Measurements from ENCODE around the gene EXOC4.
"Not testable (repeated sequence)": the region's sequence is repeated elsewhere in the genome, so short reads cannot be mapped to it uniquely, and the experiment has no call there.

EXOC4 gene

DNA sequence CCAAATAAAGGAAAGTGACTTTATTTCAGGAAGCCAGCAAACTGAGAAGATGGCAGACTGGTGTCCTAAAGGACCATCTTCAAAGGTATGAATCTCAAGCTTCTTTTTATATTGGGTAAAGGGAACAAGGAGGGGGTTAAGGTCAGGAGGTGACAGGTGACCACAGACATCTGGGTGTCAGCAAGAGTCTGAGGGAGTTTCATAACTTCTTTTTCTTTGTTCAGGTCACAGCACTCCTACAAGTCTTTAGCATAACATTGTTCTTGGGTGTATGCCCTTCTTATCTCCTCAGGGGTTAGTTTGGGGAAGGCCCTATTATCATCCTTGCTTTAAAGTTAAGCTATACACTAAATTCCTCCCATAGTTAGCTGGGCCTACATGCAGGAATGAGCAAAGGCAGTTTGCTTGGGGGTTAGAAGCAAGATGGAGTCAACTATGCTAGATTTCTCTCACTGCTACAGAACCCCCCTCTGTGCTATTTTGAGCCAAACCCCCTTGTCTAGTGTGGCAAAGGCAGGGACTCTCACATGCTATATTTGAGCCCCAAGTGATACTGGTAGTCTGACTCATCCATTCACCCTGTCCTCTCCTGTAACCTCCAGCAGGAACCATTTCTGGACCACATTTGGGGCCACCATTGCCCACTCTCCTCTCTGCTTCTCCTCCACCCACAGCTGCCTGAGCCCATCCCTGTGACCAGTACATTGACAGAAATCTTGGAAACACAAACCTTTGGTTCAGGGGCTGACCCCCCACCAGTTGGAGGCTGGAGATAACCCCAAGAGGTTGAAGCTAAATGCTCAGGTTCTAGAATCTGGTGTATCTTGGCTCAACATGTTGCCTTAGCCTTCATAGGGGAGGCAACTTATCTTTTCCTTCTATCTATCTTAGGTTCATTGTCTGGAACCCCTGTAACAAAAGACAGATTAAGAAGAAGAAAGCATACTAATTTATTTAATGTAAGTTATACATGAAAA, 818.8 kb downstream of the EXOC4 start:
- H3K27me3 ChIP-seq (ENCODE audit: insufficient read depth, low read length) = no peaks in the 10 kb centered on the region
- H3K9me3 ChIP-seq (ENCODE audit: low read length) = peaks cover 10% of the 10 kb centered on the region
- H3K4me3 ChIP-seq (ENCODE audit: low read length) = no peak overlapping the region
- H3K4me1 ChIP-seq (ENCODE audit: insufficient read depth, low read length) = no peaks in the 10 kb centered on the region
- H3K36me3 ChIP-seq (ENCODE audit: insufficient read depth, low read length) = no peaks in the 10 kb centered on the region
- H2AFZ ChIP-seq (ENCODE audit: low read depth, low read length) = no peak overlapping the region

- Histone ChIP-seq H3K36me3 (ENCODE audit: insufficient read depth, low read length) (no peaks in the 10 kb centered on the region), H2AFZ (ENCODE audit: low read depth, low read length) (no peak overlapping the region)
Observed at GRCh38 chr7:134073276-134073675, 820.4 kb downstream of the EXOC4 start.

GRCh38 chr7:134075799-134076198, 822.9 kb downstream of the EXOC4 start:
- no peaks in the 10 kb centered on the region for H3K27me3 ChIP-seq (ENCODE audit: insufficient read depth, low read length)

More at GRCh38 chr7:134073276-134073675, 820.4 kb downstream of the EXOC4 start:
- peaks cover 12% of the 10 kb centered on the region for H3K9me3 ChIP-seq (ENCODE audit: low read length)
- no peaks in the 10 kb centered on the region for H3K4me1 ChIP-seq (ENCODE audit: insufficient read depth, low read length)
- H3K27me3 ChIP-seq (ENCODE audit: insufficient read depth, low read length) = no peaks in the 10 kb centered on the region
- no peak overlapping the region for H3K4me3 ChIP-seq (ENCODE audit: low read length)

DNA sequence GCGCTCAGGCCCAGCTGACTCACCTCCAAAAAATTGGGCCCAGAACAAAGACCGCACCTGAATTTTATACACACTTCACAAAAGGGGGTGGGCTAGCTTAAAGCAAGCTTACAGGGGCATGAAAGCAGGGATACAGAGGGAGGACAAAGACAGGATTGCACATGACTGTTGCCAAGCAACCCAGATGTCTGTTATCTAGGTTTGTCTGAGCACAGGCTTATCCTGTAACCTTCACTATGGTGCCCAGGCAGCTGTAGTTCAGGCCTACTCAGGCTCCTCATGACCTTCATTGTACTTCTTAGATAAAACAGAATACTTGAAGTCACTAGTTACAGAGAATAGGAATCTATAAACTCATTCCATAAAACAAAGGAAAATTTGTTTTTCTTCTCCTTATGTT, 824.7 kb downstream of the EXOC4 start:
- H3K9me3 ChIP-seq (ENCODE audit: low read length) = peaks cover 12% of the 10 kb centered on the region
- H3K36me3 ChIP-seq (ENCODE audit: insufficient read depth, low read length); H3K4me3 ChIP-seq (ENCODE audit: low read length); H3K27me3 ChIP-seq (ENCODE audit: insufficient read depth, low read length); H3K4me1 ChIP-seq (ENCODE audit: insufficient read depth, low read length); H2AFZ ChIP-seq (ENCODE audit: low read depth, low read length): not testable (repeated sequence)

More at GRCh38 chr7:134075799-134076198, 822.9 kb downstream of the EXOC4 start:
- Histone ChIP-seq H2AFZ (ENCODE audit: low read depth, low read length) (no peak overlapping the region), H3K4me3 (ENCODE audit: low read length) (no peak overlapping the region), H3K36me3 (ENCODE audit: insufficient read depth, low read length) (no peaks in the 10 kb centered on the region), H3K9me3 (ENCODE audit: low read length) (peaks cover 12% of the 10 kb centered on the region), H3K4me1 (ENCODE audit: insufficient read depth, low read length) (no peaks in the 10 kb centered on the region)

DNA sequence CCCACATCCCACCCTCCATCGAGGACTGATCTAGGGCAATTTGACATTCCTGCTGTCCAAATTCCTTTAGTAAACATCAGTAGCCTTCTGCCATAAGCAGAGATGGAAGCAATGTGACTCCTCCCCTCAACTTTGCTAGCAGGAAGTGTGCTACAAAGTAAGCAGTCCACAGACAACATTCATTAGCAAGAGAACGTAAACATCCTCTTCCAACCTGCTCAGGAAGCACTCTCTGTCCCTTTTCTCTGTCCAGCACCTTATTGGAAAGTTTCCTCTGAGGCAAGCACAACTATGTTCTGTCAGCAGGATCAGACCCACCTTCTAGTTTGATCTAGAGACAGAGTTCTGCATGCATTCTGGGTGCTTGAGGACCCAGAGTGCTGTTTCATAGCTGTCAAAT, 826.1 kb downstream of the EXOC4 start:
- no peaks in the 10 kb centered on the region for H3K27me3 ChIP-seq (ENCODE audit: insufficient read depth, low read length)
- H3K4me1 ChIP-seq (ENCODE audit: insufficient read depth, low read length) = no peaks in the 10 kb centered on the region
- H2AFZ ChIP-seq (ENCODE audit: low read depth, low read length) = no peak overlapping the region
- H3K36me3 ChIP-seq (ENCODE audit: insufficient read depth, low read length) = no peaks in the 10 kb centered on the region
- peaks cover 8% of the 10 kb centered on the region for H3K9me3 ChIP-seq (ENCODE audit: low read length)
- H3K4me3 ChIP-seq (ENCODE audit: low read length) = no peak overlapping the region

GRCh38 chr7:134081695-134082094, 828.8 kb downstream of the EXOC4 start:
- H3K9me3 ChIP-seq (ENCODE audit: low read length) = peaks cover 2% of the 10 kb centered on the region
- H3K4me3 ChIP-seq (ENCODE audit: low read length) = no peak overlapping the region
- no peaks in the 10 kb centered on the region for H3K36me3 ChIP-seq (ENCODE audit: insufficient read depth, low read length)
- H3K27me3 ChIP-seq (ENCODE audit: insufficient read depth, low read length) = no peaks in the 10 kb centered on the region
- no peaks in the 10 kb centered on the region for H3K4me1 ChIP-seq (ENCODE audit: insufficient read depth, low read length)
- no peak overlapping the region for H2AFZ ChIP-seq (ENCODE audit: low read depth, low read length)

DNA sequence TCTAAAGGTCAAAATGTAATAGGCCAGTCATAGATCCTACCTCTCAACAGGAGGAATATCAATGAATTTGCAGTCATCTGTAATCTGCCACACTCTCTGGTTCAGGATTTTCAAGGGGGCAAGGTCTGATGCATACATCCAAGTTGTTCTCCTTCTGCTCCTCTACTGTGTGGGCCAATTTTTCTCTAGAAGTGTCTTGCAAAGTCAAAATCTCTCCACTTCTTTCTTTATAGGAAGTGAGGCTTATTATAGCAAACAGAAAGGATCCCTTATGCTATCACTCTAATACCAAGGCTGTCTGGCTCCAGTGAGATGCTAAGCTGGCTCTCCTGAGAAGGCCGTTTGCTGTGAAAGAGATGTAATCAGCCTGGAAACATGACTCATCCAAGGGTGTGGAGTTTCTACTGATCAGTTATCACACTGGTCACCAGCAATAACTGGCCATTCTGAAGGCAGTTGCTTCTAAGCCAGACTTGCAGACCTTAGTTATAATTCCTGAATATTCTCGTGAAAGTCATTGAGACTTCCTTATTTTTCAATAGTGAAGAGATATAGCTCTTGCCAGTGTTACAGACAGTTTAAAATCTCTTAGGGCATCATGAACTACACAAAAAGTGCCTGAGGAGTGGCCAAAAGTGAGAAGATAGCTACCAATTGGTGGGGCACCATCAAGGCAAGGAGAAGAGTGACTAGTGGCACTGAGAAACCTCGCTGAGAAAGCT, 831.0 kb downstream of the EXOC4 start:
- H3K4me3 ChIP-seq (ENCODE audit: low read length) = no peak overlapping the region
- H3K27me3 ChIP-seq (ENCODE audit: insufficient read depth, low read length) = no peaks in the 10 kb centered on the region
- H3K36me3 ChIP-seq (ENCODE audit: insufficient read depth, low read length) = no peaks in the 10 kb centered on the region
- no peak overlapping the region for H2AFZ ChIP-seq (ENCODE audit: low read depth, low read length)
- peaks cover 3% of the 10 kb centered on the region for H3K9me3 ChIP-seq (ENCODE audit: low read length)
- H3K4me1 ChIP-seq (ENCODE audit: insufficient read depth, low read length) = no peaks in the 10 kb centered on the region

GRCh38 chr7:134084488-134085144, 831.7 kb downstream of the EXOC4 start:
- H3K4me1 ChIP-seq (ENCODE audit: insufficient read depth, low read length) = no peaks in the 10 kb centered on the region

GRCh38 chr7:134085311-134085710, 832.4 kb downstream of the EXOC4 start:
- Histone ChIP-seq H3K4me1 (ENCODE audit: insufficient read depth, low read length) (no peaks in the 10 kb centered on the region), H3K36me3 (ENCODE audit: insufficient read depth, low read length) (no peaks in the 10 kb centered on the region), H2AFZ (ENCODE audit: low read depth, low read length) (no peak overlapping the region), H3K27me3 (ENCODE audit: insufficient read depth, low read length) (no peaks in the 10 kb centered on the region), H3K9me3 (ENCODE audit: low read length) (peaks cover 6% of the 10 kb centered on the region), H3K4me3 (ENCODE audit: low read length) (no peak overlapping the region)

More at GRCh38 chr7:134084488-134085144, 831.7 kb downstream of the EXOC4 start:
- no peaks in the 10 kb centered on the region for H3K27me3 ChIP-seq (ENCODE audit: insufficient read depth, low read length)
- H3K36me3 ChIP-seq (ENCODE audit: insufficient read depth, low read length) = no peaks in the 10 kb centered on the region
- H3K9me3 ChIP-seq (ENCODE audit: low read length) = peaks cover 6% of the 10 kb centered on the region
- no peak overlapping the region for H2AFZ ChIP-seq (ENCODE audit: low read depth, low read length)
- H3K4me3 ChIP-seq (ENCODE audit: low read length) = no peak overlapping the region

GRCh38 chr7:134086998-134087735, 834.3 kb downstream of the EXOC4 start:
- no peaks in the 10 kb centered on the region for H3K4me1 ChIP-seq (ENCODE audit: insufficient read depth, low read length)
- no peak overlapping the region for H2AFZ ChIP-seq (ENCODE audit: low read depth, low read length)
- peaks cover 9% of the 10 kb centered on the region for H3K9me3 ChIP-seq (ENCODE audit: low read length)
- no peaks in the 10 kb centered on the region for H3K36me3 ChIP-seq (ENCODE audit: insufficient read depth, low read length)
- H3K27me3 ChIP-seq (ENCODE audit: insufficient read depth, low read length) = no peaks in the 10 kb centered on the region
- H3K4me3 ChIP-seq (ENCODE audit: low read length) = no peak overlapping the region

DNA sequence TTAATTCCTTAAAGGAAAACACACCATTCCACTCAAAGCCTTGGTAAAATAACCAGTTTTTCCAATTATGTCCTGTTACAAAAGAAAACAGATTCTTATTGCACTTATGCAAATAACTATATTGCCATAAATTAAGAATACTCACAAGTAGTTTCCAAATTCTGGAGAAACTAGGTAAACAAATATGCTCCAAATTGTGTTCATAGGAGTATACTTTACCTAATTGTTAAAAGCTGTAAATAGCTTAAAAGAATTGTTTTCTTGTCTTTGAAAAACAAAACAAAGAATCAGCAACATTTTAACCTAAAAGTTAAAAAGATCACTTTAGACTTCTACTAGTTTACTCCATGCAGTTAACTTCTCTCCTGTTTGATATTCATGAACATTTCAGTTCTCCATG, 835.3 kb downstream of the EXOC4 start:
- H3K4me3 ChIP-seq (ENCODE audit: low read length) = no peak overlapping the region
- H3K36me3 ChIP-seq (ENCODE audit: insufficient read depth, low read length) = no peaks in the 10 kb centered on the region
- no peaks in the 10 kb centered on the region for H3K4me1 ChIP-seq (ENCODE audit: insufficient read depth, low read length)
- H2AFZ ChIP-seq (ENCODE audit: low read depth, low read length) = no peak overlapping the region
- no peaks in the 10 kb centered on the region for H3K27me3 ChIP-seq (ENCODE audit: insufficient read depth, low read length)
- H3K9me3 ChIP-seq (ENCODE audit: low read length) = peaks cover 9% of the 10 kb centered on the region

DNA sequence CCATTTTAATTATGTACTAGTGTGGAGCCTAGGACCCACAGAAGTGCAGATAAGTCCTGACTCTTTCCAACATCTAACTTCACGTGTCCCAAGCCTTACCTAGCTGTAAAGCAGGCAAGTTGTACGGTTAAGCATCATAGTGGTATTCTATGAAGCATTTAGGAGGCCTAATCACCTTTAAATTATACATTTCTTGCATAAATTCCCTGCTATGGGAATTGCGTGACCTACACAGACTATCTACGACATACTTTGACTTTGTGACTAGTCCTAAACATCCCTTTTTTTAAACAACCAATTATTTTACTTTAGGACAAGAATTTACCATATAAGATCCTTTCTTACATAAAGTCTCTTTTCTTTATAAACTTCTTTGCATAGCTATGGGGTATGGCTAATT, 836.6 kb downstream of the EXOC4 start:
- Histone ChIP-seq H3K4me1 (ENCODE audit: insufficient read depth, low read length) (no peaks in the 10 kb centered on the region), H3K9me3 (ENCODE audit: low read length) (peaks cover 9% of the 10 kb centered on the region), H3K27me3 (ENCODE audit: insufficient read depth, low read length) (no peaks in the 10 kb centered on the region), H3K36me3 (ENCODE audit: insufficient read depth, low read length) (no peaks in the 10 kb centered on the region), H3K4me3 (ENCODE audit: low read length) (no peak overlapping the region), H2AFZ (ENCODE audit: low read depth, low read length) (no peak overlapping the region)
